ENCODE data around the gene SPATS2L.

The SPATS2L gene

GRCh38 chr2:200297989-200298388 is 8.5 kb upstream of the SPATS2L start:
- DNase-seq = no peak

GRCh38 chr2:200298816-200299215 is 7.7 kb upstream of the SPATS2L start:
- DNase-seq = no peak

GRCh38 chr2:200300065-200300464 is 6.4 kb upstream of the SPATS2L start:
- DNase-seq = no peak

- no peak for DNase-seq
Measured at GRCh38 chr2:200300638-200301314, 5.7 kb upstream of the SPATS2L start.

GRCh38 chr2:200301953-200302858 is 4.3 kb upstream of the SPATS2L start:
- DNase-seq = no peak

GRCh38 chr2:200302940-200303727 is 3.4 kb upstream of the SPATS2L start:
- no peak for DNase-seq

GRCh38 chr2:200305797-200306195 is 697 bp upstream of the SPATS2L start:
- DNase-seq = no peak

GRCh38 chr2:200306931-200307723 is 634 bp downstream of the SPATS2L start:
- no peak for DNase-seq

- DNase-seq = no peak
Measured at GRCh38 chr2:200307724-200308545, 1.4 kb downstream of the SPATS2L start.

- no peak for DNase-seq
Measured at GRCh38 chr2:200308546-200309295, 2.2 kb downstream of the SPATS2L start.

- DNase-seq = no peak
Measured at GRCh38 chr2:200309296-200310049, 3.0 kb downstream of the SPATS2L start.

GRCh38 chr2:200310545-200310971 is 4.1 kb downstream of the SPATS2L start:
- no peak for DNase-seq

GRCh38 chr2:200311139-200311538 is 4.6 kb downstream of the SPATS2L start:
- no peak for DNase-seq

- no peak for DNase-seq
Measured at GRCh38 chr2:200314976-200315567, 8.6 kb downstream of the SPATS2L start.

- DNase-seq = no peak
Measured at GRCh38 chr2:200317975-200318374, 11.5 kb downstream of the SPATS2L start.

- DNase-seq = no peak
Measured at GRCh38 chr2:200318940-200319435, 12.5 kb downstream of the SPATS2L start.

- no peak for DNase-seq
Measured at GRCh38 chr2:200319548-200320337, 13.2 kb downstream of the SPATS2L start.

- DNase-seq = no peak
Measured at GRCh38 chr2:200320344-200320743, 13.9 kb downstream of the SPATS2L start.

GRCh38 chr2:200320991-200321390 is 14.5 kb downstream of the SPATS2L start:
- no peak for DNase-seq

All from DMS153 (cell line).